SKM-1 treated with dmso at 0.1 percent for 144 hours (cell line): Measurements from ENCODE around the gene PIM1.

ENCODE experiments used
- DNase-seq: peaks from one replicate; lab custom pipeline; 2025; ENCODE audit not compliant: unreplicated experiment; lab: John Stamatoyannopoulos, UW

Gene PIM1

DNA sequence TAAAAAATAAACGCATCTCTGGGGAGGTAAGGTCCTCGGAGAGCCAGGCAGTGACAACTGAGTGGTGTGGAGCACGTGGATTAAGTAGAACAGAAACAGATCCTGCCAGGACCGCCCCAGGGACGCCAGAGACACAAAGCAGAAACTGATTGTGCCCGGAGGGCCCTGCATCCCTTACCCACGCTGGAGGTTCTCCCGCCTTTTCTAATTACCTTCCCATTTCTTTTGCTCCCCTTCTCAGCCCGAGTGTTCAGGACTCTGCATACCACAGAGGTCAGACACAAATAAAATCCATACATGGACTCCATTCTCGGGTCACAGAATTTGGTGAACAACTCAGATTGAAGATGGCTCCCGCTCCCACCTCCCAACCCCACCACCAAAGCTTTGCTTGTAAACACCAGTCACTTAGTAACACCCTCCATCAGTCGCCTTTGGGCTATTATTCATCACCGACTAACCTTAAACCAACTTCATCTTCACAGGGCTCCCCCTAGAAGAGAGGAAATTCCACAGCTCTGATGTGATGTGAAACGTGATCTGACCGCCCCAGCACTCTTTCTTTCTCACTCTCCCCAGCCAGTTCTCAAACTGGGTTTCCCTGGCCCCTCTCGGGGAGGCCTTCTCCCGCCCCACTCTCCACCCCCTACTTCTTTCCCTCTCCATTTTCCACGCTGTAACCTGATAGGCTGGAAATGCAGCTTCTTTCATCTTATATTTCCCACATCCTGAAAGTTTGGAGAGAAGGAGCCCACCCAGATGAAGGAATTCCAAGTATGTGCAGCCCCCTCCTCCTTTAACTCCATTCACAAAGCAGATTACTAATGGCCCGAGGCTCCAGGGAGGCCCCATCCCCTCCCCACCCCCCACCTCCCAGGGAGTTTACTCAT, 32.5 kb upstream of the PIM1 start:
- no peak for DNase-seq

DNA sequence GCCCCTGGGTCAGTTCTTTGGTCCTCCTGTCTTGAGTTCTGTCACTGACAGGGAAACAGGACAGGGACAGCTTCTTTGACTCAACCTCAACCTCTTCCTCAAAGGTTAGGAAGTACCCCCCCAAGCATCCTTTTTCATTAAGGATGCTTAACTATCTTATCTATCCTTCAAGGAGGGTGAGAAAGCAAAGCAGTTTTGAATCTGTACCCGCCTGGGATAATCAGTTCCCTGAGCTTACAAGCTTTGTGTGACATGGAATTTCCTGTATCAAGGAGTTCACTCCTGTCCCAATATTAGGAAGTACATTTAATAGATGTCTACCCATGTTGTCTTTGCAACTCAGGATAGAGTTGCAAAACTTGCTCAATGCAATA, 31.1 kb upstream of the PIM1 start:
- no peak for DNase-seq

DNA sequence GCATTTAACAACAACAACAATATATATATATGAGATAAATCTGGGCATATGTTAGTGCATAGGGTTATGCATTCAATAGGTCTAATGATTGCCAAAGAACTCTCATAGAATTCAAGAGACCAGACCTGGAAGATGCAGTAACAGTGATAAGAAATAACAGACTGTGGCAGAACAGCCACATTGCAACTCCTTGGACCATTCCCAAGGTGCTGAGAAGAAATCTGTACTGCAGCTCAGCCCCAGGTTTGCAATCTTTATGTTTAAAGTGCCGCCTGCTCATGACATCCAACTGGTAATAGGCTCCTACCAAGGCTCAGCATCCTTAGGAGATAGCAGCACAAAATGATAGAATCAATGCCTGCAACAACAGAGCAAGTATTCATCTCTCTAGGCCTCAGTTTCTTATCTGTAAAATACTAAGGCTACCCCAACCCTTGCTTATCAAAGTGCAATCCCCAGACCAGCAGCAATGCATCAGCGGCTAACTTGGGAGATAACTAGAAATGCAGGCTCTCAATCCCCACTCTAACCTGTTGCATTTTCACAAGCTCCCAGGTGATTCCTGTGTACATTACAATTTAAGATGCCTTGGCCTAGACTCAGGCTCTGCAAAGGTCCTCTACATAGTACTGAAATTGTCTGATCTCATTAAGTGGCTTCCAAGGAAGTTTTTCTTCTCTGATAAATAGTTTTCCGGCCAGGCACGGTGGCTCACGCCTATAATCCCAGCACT, 30.6 kb upstream of the PIM1 start:
- no peak for DNase-seq

DNA sequence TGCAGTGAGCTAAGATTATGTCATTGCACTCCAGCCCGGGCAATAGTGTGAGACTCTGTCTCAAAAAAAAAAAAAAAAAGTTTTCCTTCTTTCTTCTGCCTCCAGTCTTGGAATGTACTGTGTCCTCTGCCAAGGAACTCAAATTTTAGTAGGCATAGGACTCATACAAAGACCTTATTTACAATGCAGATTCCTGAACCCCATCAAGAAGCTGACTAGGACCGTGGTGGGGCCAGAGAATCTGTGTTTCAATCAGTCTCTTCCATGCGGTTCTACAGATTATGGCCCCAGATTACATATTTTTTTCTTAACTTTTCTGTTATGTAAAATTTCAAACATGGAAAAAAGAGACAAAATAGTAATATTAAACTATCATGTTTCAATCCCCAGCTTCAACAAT, 29.8 kb upstream of the PIM1 start:
- DNase-seq: no peak

DNA sequence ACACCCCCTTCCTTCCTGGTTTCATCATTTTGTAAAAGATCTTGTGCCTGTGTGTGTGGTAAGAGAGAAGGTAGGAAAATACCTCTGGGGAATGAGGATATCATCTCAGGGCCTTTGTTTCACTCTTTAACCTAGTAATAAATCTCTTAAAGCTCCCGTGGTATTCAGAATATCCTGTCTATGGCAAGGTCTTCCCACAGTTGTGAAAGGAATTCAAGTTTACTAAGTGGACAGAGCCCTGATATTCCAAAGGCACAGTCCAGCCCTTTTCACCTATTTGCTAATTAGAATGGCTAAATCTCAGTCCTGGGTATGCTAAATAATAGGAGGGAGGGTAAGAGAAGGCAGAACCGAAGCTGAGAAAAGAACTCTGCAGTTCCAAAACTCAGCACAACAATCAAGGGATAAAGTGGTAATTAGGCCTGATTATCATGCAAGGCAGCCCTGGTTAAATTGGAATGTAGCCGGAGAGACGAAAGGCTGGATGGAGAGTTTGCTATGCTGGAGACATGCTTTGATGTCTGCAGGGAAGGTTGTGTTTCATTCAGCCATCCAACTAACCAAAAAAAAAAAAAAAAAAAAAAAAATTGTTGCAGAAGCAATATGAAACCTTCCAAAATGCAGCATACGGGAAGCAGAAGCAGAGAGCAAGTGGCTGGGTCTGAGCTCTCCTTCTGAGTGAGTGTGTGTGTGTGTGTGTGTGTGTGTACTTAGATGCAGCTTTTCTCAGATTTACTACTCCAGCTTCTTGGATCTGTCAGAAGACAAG, 28.5 kb upstream of the PIM1 start:
- DNase-seq: no peak

DNA sequence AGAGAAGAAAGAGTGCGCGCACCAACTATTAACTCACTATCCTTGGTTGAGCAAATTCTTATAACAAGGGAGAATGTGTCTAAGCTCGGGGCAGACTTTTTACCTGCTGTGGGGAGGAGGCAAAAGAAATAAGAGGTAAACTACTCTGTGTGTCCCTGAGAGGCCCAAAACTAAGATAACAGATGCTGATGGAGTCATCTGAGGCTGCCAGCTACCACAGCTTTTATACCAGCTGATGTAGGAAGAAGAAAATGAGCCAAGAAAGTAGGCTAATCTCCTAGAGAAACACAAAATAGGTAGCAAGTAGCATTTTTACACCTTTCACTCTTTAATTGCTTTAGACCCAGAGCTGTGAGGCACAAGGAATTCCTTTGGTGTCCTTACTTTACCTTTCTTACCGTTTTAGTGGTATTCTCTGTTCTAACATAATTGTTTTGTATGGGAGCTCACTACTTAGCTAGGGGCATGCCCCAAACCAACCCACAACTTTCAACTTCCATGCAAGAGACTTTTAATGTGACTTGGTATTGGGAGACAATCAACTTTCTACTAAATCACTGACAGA, 27.8 kb upstream of the PIM1 start:
- no peak for DNase-seq

DNA sequence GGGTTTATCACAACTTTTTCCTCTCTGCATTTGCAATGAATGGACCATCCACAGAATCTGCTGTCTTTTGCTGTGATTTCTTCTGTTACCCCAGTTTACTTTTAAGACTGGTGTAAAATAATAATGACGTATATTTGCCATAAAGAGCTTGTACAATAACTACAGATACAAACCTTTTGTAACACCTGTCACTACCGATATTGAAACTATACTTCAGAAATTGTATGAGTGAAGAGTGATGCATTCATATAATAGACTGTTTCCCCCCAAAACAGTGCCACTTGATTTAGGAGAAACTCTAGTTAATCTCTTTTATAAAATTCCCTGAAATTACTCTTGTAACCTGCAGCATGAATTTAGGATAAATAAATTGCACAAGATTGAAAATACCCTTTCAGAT, 26.4 kb upstream of the PIM1 start:
- DNase-seq: no peak

DNA sequence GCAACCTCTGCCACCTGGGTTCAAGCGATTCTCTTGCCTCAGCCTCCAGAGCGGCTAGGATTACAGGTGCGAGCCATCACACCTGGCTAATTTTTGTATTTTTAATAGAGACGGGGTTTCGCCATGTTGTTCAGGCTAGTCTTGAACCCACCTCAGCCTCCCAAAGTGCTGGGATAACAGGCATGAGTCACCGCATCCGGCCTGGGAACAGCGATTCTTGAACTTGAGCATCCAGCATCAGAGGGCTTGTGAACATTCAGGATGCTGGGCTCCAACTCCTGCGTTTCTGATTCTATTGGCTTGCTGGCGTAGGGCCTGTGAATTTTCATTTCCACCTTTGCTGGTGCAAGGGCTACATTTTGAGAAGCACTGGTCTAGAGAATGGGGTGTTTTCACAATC, 24.5 kb upstream of the PIM1 start:
- no peak for DNase-seq

DNA sequence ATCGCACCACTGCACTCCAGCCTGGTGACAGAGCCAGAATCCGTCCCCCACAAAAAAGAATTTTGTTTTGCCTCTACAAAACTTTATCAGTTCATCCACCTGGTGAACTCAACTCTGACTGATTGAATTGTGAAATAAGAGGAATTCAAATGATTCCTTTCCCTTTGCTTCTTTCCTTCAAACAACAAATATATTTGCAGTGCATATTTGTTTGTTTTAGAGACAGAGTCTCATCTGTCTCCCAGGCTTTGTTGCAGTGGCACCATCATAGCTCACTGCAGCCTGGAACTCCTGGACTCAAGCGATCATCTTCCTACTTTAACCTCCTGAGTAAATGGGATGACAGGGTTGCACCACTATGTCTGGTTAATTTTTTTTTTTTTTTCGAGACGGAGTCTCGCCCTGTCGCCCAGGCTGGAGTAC, 23.2 kb upstream of the PIM1 start:
- DNase-seq: no peak

DNA sequence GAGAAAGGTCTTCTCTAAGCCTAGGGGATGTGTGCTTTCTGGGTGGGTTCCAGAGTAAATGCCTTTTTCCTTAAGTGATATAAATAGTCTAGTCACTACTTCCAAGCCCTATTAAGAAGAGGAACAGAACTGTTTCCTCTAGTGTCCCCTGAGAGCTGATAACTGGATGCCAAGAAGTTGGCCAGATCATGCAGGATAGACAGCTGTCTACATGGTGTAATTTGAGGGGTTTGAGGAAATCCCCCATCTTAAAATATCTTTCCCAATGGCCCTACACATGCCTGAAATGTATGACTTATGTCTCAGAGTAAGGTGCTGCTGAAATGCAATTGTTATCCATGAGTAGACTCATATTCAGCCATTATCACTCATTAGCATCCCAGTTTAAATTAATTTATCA, 20.2 kb upstream of the PIM1 start:
- no peak for DNase-seq

DNA sequence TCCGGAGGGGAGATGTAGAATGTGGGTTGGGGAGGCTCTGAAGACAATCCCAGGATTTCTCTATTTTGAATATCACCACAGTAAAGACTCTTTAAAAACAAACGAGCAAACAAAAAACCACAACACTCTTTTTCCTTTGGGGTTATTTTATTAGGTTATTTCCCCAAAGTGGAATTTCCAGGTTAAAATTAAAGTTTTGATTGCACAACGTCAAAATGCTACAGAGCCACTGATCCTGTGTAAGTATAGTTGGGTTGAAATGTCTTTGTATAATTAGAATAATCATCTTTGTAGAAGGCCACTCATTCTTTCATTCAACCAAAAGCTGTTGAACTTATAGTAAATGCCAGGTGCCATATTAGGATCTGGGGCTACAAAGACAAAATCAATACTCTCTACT, 19.6 kb upstream of the PIM1 start:
- no peak for DNase-seq

DNA sequence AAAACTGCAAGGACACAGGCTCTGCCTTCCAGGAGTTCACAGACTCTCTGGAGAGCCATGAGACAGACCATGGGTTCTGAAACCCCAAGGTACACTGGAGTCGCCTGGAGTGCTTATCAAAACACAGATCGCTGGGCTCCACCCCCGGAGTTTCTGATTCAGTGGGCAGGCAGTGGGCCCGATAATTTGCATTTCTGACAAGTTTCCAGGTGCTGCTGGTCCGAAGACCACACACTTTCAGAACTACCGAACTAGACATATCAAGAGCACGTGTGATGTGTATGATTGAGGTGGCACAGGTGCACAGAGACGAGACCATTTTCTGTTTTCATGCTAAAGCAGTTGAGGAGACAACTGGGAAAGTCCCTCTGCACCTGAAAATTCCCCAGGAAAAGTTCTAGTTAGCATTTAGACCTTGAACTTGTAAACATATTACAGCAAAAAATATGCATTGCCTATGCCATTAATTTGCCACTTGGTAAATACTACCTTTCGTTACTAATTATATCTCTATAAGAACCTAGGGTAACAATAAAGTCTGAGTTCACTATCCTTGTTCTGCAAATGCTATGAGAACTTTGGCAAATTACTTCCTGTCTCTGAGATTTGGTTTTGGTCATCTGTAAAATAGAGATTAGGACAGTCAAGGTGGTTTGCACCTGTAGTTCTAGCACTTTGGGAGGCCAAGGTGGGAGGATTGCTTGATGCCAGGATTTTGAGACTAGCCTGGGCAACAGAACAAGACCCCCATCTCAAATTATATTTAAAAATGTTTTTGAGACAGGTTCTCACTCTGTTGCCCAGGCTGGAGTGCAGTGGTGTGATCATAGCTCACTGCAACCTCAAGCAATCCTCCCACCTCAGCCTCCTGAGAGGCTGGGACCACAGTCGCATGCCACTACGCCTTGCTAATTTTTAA, 14.3 kb upstream of the PIM1 start:
- DNase-seq: no peak

DNA sequence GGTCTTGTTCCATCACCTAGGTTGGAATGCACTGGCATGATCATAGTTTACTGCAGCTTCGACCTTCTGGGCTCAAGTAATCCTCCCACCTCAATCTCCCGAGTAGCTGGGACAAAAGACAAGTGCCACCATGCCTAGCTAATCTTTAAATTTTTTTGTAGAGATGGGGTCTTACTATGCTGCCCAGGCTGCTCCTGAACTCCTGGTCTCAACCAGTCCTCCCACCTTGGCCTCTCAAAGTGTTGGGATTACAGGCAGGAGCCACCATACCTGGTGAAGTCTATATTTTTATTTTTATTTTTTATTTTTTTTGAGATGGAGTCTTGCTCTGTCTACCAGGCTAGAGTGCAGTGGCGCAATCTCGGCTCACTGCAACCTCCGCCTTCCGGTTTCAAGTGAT, 11.4 kb upstream of the PIM1 start:
- DNase-seq: no peak

DNA sequence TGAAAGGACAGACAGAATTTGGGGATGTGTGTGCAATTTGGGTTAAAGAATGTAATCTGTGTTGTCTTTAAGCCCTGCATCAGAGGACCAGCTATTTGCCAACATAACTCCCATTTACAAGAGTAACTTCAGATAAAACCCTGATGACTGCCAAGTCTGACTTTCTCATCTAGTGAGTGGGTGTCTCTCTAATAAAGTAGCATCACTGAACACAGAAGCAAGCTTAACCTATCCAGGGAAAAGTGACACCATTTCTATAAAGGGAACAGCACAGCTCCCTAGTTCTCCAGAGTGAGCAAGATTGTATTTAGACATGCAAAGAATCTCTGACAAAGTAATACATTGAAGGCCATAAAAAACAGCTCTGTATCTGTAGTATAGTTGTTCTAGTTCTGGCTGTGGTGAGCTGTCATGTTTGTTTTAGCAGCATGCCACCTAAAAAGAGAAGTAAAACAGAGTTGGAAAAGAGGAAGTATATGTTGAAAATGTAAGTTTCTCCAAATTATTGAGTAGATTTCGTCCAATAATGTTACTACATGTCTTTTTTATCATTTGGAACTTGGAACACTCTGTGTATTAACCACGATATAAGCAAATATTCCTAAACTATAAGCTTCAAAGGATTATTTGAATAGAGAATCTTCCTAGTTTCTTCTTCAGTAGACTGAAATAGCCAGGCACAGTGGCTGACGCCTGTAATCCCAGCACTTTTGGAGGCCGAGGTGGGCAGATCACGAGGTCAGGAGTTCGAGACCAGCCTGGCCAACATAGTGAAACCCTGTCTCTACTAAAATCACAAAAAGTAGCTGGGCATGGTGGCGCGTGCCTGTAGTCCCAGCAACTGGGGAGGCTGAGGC, 8.8 kb upstream of the PIM1 start:
- DNase-seq: peak; percentile 97

DNA sequence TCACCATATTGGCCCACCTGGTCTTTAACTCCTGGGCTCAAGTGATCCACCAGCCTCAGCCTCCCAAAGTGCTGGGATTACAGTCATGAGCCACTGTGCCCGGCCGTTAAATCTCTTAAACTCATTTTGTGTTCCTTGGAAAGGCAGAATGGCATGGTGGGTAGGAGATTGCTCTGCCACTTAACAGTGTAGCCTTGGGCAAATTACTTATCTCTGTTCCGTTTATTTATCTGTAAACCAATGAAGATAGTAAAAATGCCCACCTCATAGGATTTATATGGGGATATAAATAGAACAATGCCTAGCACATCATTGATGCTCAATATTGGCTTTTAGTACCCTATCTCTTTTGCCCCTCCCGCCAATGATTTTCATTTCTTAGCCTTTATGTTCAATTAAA, 7.2 kb upstream of the PIM1 start:
- DNase-seq: no peak

DNA sequence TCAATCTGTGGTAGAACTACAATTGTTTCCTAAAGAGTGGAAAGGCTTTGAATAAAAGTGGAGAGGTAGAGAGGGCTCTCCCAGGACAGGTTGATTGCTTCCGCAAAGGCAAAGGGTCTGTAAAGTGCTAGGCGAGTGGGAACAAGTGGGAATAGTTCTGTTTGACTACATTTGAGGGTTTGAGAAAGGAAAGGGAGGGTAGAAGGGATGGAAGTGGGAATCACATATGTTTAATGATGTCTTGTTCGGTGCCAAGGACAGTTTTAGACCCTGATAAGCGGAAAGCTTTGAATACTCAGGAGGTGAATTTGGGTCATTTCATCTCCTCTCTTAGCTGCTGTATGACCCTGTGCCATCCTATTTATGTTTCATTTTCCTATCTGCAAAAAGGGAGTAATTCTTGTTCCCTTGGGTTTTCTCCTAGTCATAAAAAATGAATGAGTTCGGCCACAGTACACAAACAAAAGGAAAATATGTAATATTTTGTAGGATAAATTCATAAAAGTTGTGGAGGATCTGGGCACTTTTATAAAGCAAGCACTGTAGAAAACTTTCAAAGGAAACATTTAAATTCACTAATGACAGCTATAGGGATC, 1.7 kb upstream of the PIM1 start:
- DNase-seq: no peak

DNA sequence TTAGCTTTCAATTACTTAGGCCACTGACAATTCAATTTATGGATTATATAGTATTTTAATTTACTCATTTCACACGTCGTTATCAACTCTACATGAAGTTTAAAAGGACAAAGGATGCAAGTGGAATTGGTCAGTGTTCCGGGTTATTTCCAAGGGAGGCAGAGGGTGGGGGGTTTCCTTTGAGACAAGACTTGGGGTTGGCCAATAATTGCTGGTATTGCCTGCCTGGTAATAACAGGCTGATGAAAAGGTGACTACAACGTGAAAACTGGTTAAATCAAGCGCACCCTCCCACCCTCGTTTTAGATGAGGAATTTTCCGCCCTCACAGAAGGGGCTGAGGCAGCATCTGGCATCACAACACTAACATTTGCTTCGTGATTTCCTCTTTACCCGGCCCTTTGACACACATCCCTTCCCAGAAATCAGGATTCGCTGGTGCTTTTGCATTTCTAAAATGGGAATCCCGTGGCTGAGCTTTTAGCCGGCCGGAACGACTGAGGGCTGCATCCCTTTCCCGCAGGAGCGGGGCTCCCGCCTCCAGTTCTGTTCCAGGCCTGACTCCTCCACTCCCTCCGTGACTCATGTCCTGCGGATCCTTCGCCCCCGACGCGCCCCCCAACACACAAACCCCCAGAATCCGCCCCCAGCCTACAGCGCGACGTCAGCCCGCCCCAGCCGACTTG, 999 bp upstream of the PIM1 start:
- DNase-seq: no peak
